ENCODE results near the gene TSC1. TPM values are rescaled to one million over a fixed set of nuclear protein-coding genes. Genes with fewer than 3 reads are reported as not detected.

The TSC1 gene
- total and polyA plus RNA-seq, 2 donors from 2014 or later = 13.1 to 45.4 TPM

- FAIRE-seq = no peak
- H3K4me3 ChIP-seq (ENCODE audit: low read length in 3 of 3) = no peak overlapping the region
- no peaks in the 10 kb centered on the region for H3K27me3 ChIP-seq (ENCODE audit: control insufficient read depth, insufficient read depth, low read length)
- TF ChIP-seq, protein P1, sequence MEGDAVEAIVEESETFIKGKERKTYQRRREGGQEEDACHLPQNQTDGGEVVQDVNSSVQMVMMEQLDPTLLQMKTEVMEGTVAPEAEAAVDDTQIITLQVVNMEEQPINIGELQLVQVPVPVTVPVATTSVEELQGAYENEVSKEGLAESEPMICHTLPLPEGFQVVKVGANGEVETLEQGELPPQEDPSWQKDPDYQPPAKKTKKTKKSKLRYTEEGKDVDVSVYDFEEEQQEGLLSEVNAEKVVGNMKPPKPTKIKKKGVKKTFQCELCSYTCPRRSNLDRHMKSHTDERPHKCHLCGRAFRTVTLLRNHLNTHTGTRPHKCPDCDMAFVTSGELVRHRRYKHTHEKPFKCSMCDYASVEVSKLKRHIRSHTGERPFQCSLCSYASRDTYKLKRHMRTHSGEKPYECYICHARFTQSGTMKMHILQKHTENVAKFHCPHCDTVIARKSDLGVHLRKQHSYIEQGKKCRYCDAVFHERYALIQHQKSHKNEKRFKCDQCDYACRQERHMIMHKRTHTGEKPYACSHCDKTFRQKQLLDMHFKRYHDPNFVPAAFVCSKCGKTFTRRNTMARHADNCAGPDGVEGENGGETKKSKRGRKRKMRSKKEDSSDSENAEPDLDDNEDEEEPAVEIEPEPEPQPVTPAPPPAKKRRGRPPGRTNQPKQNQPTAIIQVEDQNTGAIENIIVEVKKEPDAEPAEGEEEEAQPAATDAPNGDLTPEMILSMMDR (IDR thresholded peaks at IDR 0.05; ENCODE audit: borderline replicate concordance, extremely low read depth, insufficient read depth) = no peak
- H3K9me3 ChIP-seq (ENCODE audit: control insufficient read depth in 2 of 3, insufficient read depth in 1 of 3, low read length in 3 of 3) = no peaks in the 10 kb centered on the region
- H3K4me1 ChIP-seq (ENCODE audit: control insufficient read depth in 2 of 3, insufficient read depth in 2 of 3, low read depth in 1 of 3, low read length in 3 of 3) = no peaks in the 10 kb centered on the region
- H3K27ac ChIP-seq (ENCODE audit: low read depth in 2 of 2, low read length in 2 of 2) = no peak overlapping the region
- intact Hi-C loops (cut with DNase I) = no loop called here
- H3K9ac ChIP-seq (ENCODE audit: low read length in 3 of 3) = no peak overlapping the region
- no peaks in the 10 kb centered on the region for H3K36me3 ChIP-seq (ENCODE audit: control insufficient read depth in 2 of 3, insufficient read depth in 3 of 3, low read length in 3 of 3)
- peak in 1 of 5 donors; percentile 51 for DNase-seq
Measured at GRCh38 chr9:132989014-132989310, 44.5 kb upstream of the TSC1 start.

- Histone ChIP-seq H3K9ac (ENCODE audit: low read length in 3 of 3) (no peak overlapping the region), H3K27me3 (ENCODE audit: control insufficient read depth, insufficient read depth, low read length) (no peaks in the 10 kb centered on the region), H3K4me1 (ENCODE audit: control insufficient read depth in 2 of 3, insufficient read depth in 2 of 3, low read depth in 1 of 3, low read length in 3 of 3) (no peaks in the 10 kb centered on the region), H3K27ac (ENCODE audit: low read depth in 2 of 2, low read length in 2 of 2) (no peak overlapping the region), H3K9me3 (ENCODE audit: control insufficient read depth in 2 of 3, insufficient read depth in 1 of 3, low read length in 3 of 3) (no peaks in the 10 kb centered on the region), H3K4me3 (ENCODE audit: low read length in 3 of 3) (no peak overlapping the region), H3K36me3 (ENCODE audit: control insufficient read depth in 2 of 3, insufficient read depth in 3 of 3, low read length in 3 of 3) (no peaks in the 10 kb centered on the region)
- DNase-seq (no peak), FAIRE-seq (no peak)
- TF ChIP-seq, protein P1 (IDR thresholded peaks at IDR 0.05; ENCODE audit: borderline replicate concordance, extremely low read depth, insufficient read depth) = no peak
- intact Hi-C loops (cut with DNase I) = no loop called here
Measured at GRCh38 chr9:132988244-132989013, 44.0 kb upstream of the TSC1 start.

DNA sequence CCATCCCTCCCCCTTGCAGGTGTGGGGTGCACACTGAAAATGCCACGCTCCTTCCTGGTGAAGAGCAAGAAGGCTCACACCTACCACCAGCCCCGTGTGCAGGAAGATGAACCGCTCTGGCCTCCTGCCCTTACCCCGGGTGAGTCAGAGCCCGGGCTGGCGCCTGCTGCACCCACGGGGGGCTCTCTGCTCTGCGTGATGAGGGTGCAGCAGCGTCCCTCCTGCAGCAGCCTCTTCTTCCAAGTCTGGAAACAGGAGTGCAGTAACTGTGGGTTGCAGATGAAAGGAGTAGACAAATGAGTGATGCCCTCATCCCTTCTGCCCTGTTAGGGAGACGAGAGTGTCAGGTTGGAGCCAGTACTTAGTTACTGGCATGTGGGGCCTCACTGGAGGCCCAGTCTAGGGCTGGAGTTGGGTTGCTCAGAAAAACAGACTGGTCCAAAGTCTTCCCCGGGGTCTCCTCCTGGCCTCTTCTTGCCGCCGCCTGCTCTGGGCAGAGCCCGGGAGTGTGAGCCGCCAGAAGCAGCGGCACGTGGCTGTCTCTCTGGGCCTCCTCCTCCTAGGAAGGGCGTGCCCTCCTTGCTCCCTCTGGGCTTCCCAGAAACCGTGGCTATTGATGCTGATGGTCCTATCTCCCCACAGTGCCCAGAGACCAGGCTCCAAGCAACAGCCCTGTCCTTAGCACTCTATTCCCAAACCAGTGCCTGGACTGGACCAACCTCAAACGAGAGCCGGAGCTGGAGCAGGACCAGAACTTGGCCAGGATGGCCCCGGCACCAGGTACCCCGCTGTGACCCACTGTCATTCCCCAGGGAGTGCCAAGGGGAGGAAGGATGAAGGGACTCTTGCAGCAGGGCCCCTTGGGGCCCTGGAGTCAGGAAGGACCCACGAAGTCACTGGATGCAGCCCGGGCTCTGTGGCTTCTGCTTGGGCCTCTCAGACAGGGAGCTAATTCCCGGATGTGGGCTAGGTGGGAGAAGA, 42.5 kb upstream of the TSC1 start:
- Histone ChIP-seq H3K4me3 (ENCODE audit: low read length in 3 of 3) (no peak overlapping the region), H3K27me3 (ENCODE audit: control insufficient read depth, insufficient read depth, low read length) (no peaks in the 10 kb centered on the region), H3K9me3 (ENCODE audit: control insufficient read depth in 2 of 3, insufficient read depth in 1 of 3, low read length in 3 of 3) (no peaks in the 10 kb centered on the region), H3K4me1 (ENCODE audit: control insufficient read depth in 2 of 3, insufficient read depth in 2 of 3, low read depth in 1 of 3, low read length in 3 of 3) (no peaks in the 10 kb centered on the region), H3K36me3 (ENCODE audit: control insufficient read depth in 2 of 3, insufficient read depth in 3 of 3, low read length in 3 of 3) (no peaks in the 10 kb centered on the region), H3K27ac (ENCODE audit: low read depth in 2 of 2, low read length in 2 of 2) (no peak overlapping the region), H3K9ac (ENCODE audit: low read length in 3 of 3) (no peak overlapping the region)
- FAIRE-seq (no peak), DNase-seq (peak in 1 of 5 donors; percentile 58)
- TF ChIP-seq, protein P1 (IDR thresholded peaks at IDR 0.05; ENCODE audit: borderline replicate concordance, extremely low read depth, insufficient read depth) = no peak
- intact Hi-C loops (cut with DNase I) = no loop called here
